Tibial artery (tissue), 4 donors: ENCODE results near the gene PRICKLE2.

ENCODE experiments used
- DNase-seq, 2 donors: peaks; one replicate each; pipeline ENCODE4 v3.0.0-alpha.2; 2019
- H3K27ac ChIP-seq, 2 donors: fragments of 200-600 bp; sonication (generic) in 1 of 2; 1 replicate in 1 of 2; 2 replicates in 1 of 2; pipeline ENCODE4 v1.5.1; 2018 to 2019; ENCODE audit warnings: mild to moderate bottlenecking in 1 of 2
- H3K27me3 ChIP-seq, 2 donors: fragments of 200-600 bp; sonication (generic) in 1 of 2; one replicate each; pipeline versions ENCODE4 v1.5.1 to v1.6.0; 2016 to 2019
- H3K36me3 ChIP-seq, 3 donors: fragments of 200-600 bp; sonication (generic) in 2 of 3; one replicate each; pipeline ENCODE4 v1.5.1; 2016 to 2019; ENCODE audit warnings: mild to moderate bottlenecking in 2 of 3
- H3K4me1 ChIP-seq, 4 donors: fragments of 200-600 bp; sonication (generic) in 2 of 4; 1 replicate in 3 of 4; 2 replicates in 1 of 4; pipeline ENCODE4 v1.5.1; 2016 to 2019
- H3K4me3 ChIP-seq, 2 donors: fragments of 200-600 bp; sonication (generic) in 1 of 2; 1 replicate in 1 of 2; 2 replicates in 1 of 2; pipeline ENCODE4 v1.5.1; 2018 to 2019; ENCODE audit warnings: mild to moderate bottlenecking in 2 of 2
- H3K9me3 ChIP-seq, 3 donors: fragments of 200-600 bp; sonication (generic) in 1 of 3; one replicate each; pipeline ENCODE4 v1.5.1; 2016 to 2019
- intact Hi-C: fragments of 100-400 bp; cut with DNase I; formaldehyde crosslinking; loops from one replicate; pipeline ENCODE4 v1.15.0; 2023; ENCODE audit warnings: low total_unique reads
- TF ChIP-seq, protein P1 (sequence below), 2 experiments: fragments of 200-600 bp in 1 of 2; fragments of 450-650 bp in 1 of 2; IDR thresholded peaks; one replicate each; pipeline ENCODE4 v1.5.1; 2017 to 2019; ENCODE audit warnings: antibody characterized with exemption in 2 of 2, mild to moderate bottlenecking in 1 of 2, moderate library complexity in 1 of 2

Gene PRICKLE2

DNA sequence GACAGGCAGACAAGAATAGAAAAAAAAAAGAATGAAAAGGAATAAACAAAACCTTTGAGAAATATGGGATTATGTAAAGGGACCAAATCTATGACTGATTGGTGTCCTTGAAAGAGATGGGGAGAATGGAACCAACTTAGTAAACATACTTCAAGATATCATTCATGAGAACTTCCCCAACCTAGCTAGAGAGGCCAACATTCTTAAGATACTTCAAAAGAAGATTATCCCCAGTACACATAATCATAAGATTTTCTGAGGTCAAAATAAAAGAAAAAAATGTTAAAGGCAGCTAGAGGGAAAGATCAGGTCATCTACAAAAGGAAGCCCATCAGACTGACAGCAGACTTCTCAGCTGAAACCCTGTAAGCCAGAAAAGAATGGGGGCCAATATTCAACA, 110.6 kb downstream of the PRICKLE2 start:
- Histone ChIP-seq H3K4me1 (no peaks in the 10 kb centered on the region), H3K27ac (no peak overlapping the region), H3K27me3 (no peaks in the 10 kb centered on the region), H3K4me3 (no peak overlapping the region), H3K9me3 (peaks cover 0 to 12% (median 0%) of the 10 kb centered on the region in 3 donors), H3K36me3 (peaks cover 5 to 7% (median 7%) of the 10 kb centered on the region in 3 donors)
- TF ChIP-seq, protein P1, sequence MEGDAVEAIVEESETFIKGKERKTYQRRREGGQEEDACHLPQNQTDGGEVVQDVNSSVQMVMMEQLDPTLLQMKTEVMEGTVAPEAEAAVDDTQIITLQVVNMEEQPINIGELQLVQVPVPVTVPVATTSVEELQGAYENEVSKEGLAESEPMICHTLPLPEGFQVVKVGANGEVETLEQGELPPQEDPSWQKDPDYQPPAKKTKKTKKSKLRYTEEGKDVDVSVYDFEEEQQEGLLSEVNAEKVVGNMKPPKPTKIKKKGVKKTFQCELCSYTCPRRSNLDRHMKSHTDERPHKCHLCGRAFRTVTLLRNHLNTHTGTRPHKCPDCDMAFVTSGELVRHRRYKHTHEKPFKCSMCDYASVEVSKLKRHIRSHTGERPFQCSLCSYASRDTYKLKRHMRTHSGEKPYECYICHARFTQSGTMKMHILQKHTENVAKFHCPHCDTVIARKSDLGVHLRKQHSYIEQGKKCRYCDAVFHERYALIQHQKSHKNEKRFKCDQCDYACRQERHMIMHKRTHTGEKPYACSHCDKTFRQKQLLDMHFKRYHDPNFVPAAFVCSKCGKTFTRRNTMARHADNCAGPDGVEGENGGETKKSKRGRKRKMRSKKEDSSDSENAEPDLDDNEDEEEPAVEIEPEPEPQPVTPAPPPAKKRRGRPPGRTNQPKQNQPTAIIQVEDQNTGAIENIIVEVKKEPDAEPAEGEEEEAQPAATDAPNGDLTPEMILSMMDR (IDR thresholded peaks at IDR 0.05), result no peak
- no peak for DNase-seq
- intact Hi-C loops, result no loop called here

DNA sequence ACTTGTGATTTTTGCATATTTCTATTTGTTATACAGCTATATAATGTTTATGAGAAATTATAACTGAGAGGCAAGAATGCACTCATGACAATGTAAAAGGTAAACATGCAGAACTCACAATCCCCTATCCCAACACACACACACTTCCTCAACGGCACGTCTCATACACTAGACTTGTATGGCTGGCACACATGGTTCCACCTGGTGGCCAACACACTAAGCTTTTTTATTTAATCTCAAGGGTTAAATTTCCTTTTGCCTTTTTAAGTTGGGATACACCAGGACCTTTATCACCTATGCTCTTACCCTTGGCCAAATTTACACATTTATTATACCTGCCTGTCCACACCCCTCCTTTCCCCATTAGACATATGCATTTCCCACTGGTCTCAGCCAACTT, 113.4 kb downstream of the PRICKLE2 start:
- peaks cover 0 to 12% (median 0%) of the 10 kb centered on the region in 3 donors for H3K9me3 ChIP-seq
- no peak for DNase-seq
- no peaks in the 10 kb centered on the region for H3K27me3 ChIP-seq
- no peak overlapping the region for H3K4me3 ChIP-seq
- TF ChIP-seq, protein P1 (IDR thresholded peaks at IDR 0.05), result no peak
- intact Hi-C loops, result no loop called here
- peaks cover 0 to 10% (median 0%) of the 10 kb centered on the region in 3 donors for H3K36me3 ChIP-seq
- no peak overlapping the region for H3K27ac ChIP-seq
- H3K4me1 ChIP-seq, result no peaks in the 10 kb centered on the region

DNA sequence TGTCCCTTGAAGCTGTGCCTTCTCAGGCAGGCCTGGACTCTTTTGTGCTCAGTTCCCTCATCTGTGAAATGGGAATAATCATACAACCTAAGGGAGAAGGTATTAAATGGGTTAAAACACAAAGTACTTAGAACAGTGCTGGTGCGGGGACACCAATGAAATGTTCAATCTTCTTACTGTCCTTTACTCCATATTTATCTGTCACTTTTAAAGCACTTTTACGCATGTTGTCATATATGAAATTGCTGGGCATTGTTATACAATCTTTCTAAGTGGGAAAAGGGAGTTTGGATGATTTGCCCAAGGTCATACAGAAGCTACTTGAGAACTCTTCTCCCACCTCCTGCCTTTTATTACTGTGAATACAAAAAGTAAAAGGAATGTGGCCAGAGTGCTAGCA, 114.2 kb downstream of the PRICKLE2 start:
- H3K4me3 ChIP-seq, result no peak overlapping the region
- H3K4me1 ChIP-seq, result no peaks in the 10 kb centered on the region
- no peaks in the 10 kb centered on the region for H3K27me3 ChIP-seq
- no peak for DNase-seq
- intact Hi-C loops, result no loop called here
- H3K9me3 ChIP-seq, result peaks cover 0 to 12% (median 0%) of the 10 kb centered on the region in 3 donors
- TF ChIP-seq, protein P1 (IDR thresholded peaks at IDR 0.05), result no peak
- H3K27ac ChIP-seq, result no peak overlapping the region
- H3K36me3 ChIP-seq, result peaks cover 0 to 10% (median 0%) of the 10 kb centered on the region in 3 donors

DNA sequence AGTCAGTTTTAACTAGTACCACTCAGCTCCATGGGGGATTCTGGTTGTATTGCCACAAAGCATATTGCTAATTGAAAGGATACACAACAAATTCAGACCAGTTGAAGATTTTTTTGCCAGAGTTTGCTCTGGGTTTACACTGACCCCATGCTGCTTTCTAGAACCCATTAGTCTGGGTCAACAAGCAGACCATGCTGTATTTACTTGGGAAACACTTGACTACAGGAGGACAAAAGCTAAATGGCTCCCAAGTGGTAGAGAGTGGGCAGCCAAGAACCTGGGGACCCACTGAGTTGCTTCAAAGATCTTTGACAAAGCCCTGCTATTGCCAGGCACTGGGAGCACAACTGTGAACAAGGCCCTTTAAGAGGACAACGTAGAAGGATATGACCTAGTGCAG, 115.2 kb downstream of the PRICKLE2 start:
- intact Hi-C loops, result no loop called here
- Histone ChIP-seq H3K4me1 (no peaks in the 10 kb centered on the region), H3K9me3 (peaks cover 0 to 10% (median 0%) of the 10 kb centered on the region in 3 donors), H3K27ac (no peak overlapping the region), H3K27me3 (no peaks in the 10 kb centered on the region), H3K4me3 (no peak overlapping the region), H3K36me3 (peaks cover 0 to 10% (median 0%) of the 10 kb centered on the region in 3 donors)
- TF ChIP-seq, protein P1 (IDR thresholded peaks at IDR 0.05), result no peak
- no peak for DNase-seq

DNA sequence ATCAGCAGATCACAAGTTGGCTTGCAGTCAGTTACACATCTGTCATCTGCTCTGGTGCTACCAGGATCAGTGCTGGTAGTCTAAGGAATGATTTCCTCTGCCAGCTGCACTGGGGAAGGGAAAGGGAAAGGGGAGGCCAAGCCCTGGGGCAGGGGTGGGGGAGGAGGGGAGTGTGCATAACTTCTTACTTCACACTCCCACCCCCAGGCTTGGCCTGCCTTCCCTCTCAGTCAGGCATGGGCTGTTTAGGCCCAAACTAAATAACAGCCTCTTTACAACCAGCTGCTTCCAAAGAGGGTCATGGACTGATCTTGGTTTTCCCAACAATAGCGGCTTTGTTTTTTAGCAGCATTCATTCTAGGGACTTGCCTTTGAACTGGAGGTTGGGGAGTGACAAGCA, 115.8 kb downstream of the PRICKLE2 start:
- Histone ChIP-seq H3K4me3 (no peak overlapping the region), H3K36me3 (peaks cover 0 to 10% (median 0%) of the 10 kb centered on the region in 3 donors), H3K9me3 (peaks cover 0 to 3% (median 0%) of the 10 kb centered on the region in 3 donors), H3K27ac (no peak overlapping the region), H3K4me1 (no peaks in the 10 kb centered on the region), H3K27me3 (no peaks in the 10 kb centered on the region)
- TF ChIP-seq, protein P1 (IDR thresholded peaks at IDR 0.05), result no peak
- no peak for DNase-seq
- intact Hi-C loops, result no loop called here

DNA sequence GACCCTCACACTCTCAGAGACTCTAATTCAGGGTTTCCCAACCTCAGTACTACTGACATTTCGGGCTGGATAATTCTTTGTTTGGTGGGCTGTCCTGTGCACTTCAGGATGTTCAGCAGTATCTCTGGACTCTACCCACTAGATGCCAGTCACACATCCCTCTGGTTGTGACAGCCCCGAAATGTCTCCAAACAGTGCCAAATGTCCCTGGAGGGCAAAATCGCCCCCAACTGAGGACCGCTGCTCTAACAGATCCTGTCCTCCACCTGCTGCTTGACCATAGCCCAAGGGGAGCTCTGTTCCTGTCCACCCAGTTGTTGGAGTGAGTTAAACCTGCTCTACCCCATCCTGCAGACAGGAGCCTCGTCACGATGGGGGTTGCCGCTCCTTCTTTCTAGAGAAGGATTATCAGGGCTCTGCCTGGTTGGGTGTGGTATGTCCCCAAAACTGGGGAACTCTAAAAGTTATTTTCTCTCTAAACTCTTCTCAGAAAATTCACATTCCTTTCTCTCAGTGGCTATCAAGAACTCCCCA, 116.4 kb downstream of the PRICKLE2 start:
- Histone ChIP-seq H3K27me3 (no peaks in the 10 kb centered on the region), H3K27ac (no peak overlapping the region), H3K9me3 (no peaks in the 10 kb centered on the region), H3K4me1 (no peaks in the 10 kb centered on the region), H3K4me3 (no peak overlapping the region), H3K36me3 (peaks cover 0 to 10% (median 0%) of the 10 kb centered on the region in 3 donors)
- intact Hi-C loops, result no loop called here
- no peak for DNase-seq
- TF ChIP-seq, protein P1 (IDR thresholded peaks at IDR 0.05), result no peak
